ENCODE measurements around the gene PSMA6. TPM values are rescaled to one million over a fixed set of nuclear protein-coding genes. Genes with fewer than 3 reads are reported as not detected.
"Not testable (repeated sequence)": the region's sequence is repeated elsewhere in the genome, so short reads cannot be mapped to it uniquely, and the experiment has no call there.

Gene PSMA6
- total and polyA plus RNA-seq, 4 donors, result 91.6 to 174 (median 103) TPM

GRCh38 chr14:35341454-35341750 is 49.2 kb downstream of the PSMA6 start:
- no peaks in the 10 kb centered on the region for H3K27me3 ChIP-seq (ENCODE audit: control insufficient read depth in 1 of 2, insufficient read depth in 2 of 2, low read length in 1 of 2)
- H3K36me3 ChIP-seq (ENCODE audit: control insufficient read depth in 1 of 2, insufficient read depth in 2 of 2, low read length in 1 of 2), result no peaks in the 10 kb centered on the region
- no peaks in the 10 kb centered on the region for H3K9me3 ChIP-seq (ENCODE audit: control insufficient read depth, low read length)
- 11 to 15% methylated on average over 4 of the region's 4 CpGs for WGBS, 2 donors
- DNase-seq (no peak), ATAC-seq (ENCODE audit: low FRiP score) (no peak)
- peak overlapping the region in 1 of 2 donors; percentile 27 for H3K27ac ChIP-seq (ENCODE audit: low read depth in 1 of 2, low read length in 2 of 2)
- no peaks in the 10 kb centered on the region for H3K4me1 ChIP-seq (ENCODE audit: control insufficient read depth in 1 of 2, insufficient read depth in 2 of 2, low read length in 2 of 2)
- no peak overlapping the region for H3K4me3 ChIP-seq (ENCODE audit: low read length in 2 of 2)
- intact Hi-C loops (cut with DNase I), result loop anchor here (2.0 to 5.0 kb wide), 4 partner anchors 46 to 61 kb away; partner anchors contain the start of genes NFKBIA (in 1 of the 2) and PSMA6 (in 1 of the 2)

DNA sequence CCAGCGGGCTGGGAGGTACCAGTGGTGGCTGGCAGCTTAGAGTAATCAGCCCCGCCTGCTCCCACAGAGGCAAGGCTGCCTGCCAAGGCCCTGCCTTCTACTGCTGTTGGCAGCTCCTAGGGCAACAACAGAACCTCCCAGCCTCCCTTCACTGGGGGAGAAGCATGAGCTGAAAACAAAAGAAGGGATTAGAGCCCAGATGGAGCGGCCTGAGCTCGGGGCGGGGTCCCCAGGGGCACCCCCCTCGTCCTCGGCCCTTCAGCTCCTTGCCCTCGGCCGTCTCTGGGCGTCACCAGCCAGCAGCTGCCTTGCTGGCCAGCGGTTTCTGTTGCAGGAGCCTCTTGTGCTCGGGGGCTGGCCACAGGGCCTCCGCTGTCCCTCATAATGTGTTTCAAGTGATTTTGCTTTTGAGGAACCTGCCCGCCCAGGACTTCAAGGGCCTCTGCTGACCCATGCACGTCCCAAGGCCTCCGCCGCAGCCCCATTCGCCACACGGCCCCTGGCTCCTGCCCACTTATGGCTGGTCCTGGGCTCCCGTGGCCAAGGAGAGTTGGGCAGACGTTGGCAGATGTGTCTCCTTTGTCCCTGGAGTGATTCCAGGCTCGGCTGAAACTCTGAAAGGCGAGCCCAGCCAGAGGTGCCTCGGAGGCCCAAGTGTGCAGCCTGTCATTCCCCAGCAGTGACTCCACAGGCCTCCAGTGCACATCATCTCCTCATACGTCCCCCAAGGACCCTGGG is 49.7 kb downstream of the PSMA6 start:
- Histone ChIP-seq H3K4me3 (ENCODE audit: low read length in 2 of 2) (no peak overlapping the region), H3K4me1 (ENCODE audit: control insufficient read depth in 1 of 2, insufficient read depth in 2 of 2, low read length in 2 of 2) (no peaks in the 10 kb centered on the region), H3K27me3 (ENCODE audit: control insufficient read depth in 1 of 2, insufficient read depth in 2 of 2, low read length in 1 of 2) (no peaks in the 10 kb centered on the region), H3K9me3 (ENCODE audit: control insufficient read depth, low read length) (no peaks in the 10 kb centered on the region), H3K36me3 (ENCODE audit: control insufficient read depth in 1 of 2, insufficient read depth in 2 of 2, low read length in 1 of 2) (no peaks in the 10 kb centered on the region), H3K27ac (ENCODE audit: low read depth in 1 of 2, low read length in 2 of 2) (peak overlapping the region; percentile 34 to 59)
- DNase-seq (peak; percentile 98), ATAC-seq (ENCODE audit: low FRiP score) (peak; percentile 94)
- intact Hi-C loops (cut with DNase I), result loop anchor here (2.0 to 5.0 kb wide), 4 partner anchors 45 to 61 kb away; partner anchors contain the start of genes NFKBIA (in 1 of the 2) and PSMA6 (in 1 of the 2)
- WGBS, 2 donors, result 1 to 3% methylated on average over 25 of the region's 25 CpGs

GRCh38 chr14:35342489-35343010 is 50.4 kb downstream of the PSMA6 start:
- no peaks in the 10 kb centered on the region for H3K4me1 ChIP-seq (ENCODE audit: control insufficient read depth in 1 of 2, insufficient read depth in 2 of 2, low read length in 2 of 2)

GRCh38 chr14:35343702-35344101 is 51.5 kb downstream of the PSMA6 start:
- Histone ChIP-seq H3K4me1 (ENCODE audit: control insufficient read depth in 1 of 2, insufficient read depth in 2 of 2, low read length in 2 of 2) (no peaks in the 10 kb centered on the region), H3K4me3 (ENCODE audit: low read length in 2 of 2) (no peak overlapping the region), H3K9me3 (ENCODE audit: control insufficient read depth, low read length) (no peaks in the 10 kb centered on the region), H3K27ac (ENCODE audit: low read depth in 1 of 2, low read length in 2 of 2) (peak overlapping the region in 1 of 2 donors; percentile 26), H3K36me3 (ENCODE audit: control insufficient read depth in 1 of 2, insufficient read depth in 2 of 2, low read length in 1 of 2) (no peaks in the 10 kb centered on the region), H3K27me3 (ENCODE audit: control insufficient read depth in 1 of 2, insufficient read depth in 2 of 2, low read length in 1 of 2) (no peaks in the 10 kb centered on the region)
- DNase-seq (peak in 1 of 2 donors; percentile 24), ATAC-seq (ENCODE audit: low FRiP score) (no peak)
- intact Hi-C loops (cut with DNase I), result loop anchor here (5.0 kb wide), 3 partner anchors 44 to 59 kb away; partner anchors contain the start of genes NFKBIA (in 1 of the 2) and PSMA6 (in 1 of the 2)
- WGBS, 2 donors, result 88 to 90% methylated on average over 7 of the region's 7 CpGs

More at GRCh38 chr14:35342489-35343010, 50.4 kb downstream of the PSMA6 start:
- no peaks in the 10 kb centered on the region for H3K27me3 ChIP-seq (ENCODE audit: control insufficient read depth in 1 of 2, insufficient read depth in 2 of 2, low read length in 1 of 2)
- ATAC-seq (ENCODE audit: low FRiP score), result no peak
- H3K9me3 ChIP-seq (ENCODE audit: control insufficient read depth, low read length), result no peaks in the 10 kb centered on the region
- peak overlapping the region; percentile 34 to 59 for H3K27ac ChIP-seq (ENCODE audit: low read depth in 1 of 2, low read length in 2 of 2)
- intact Hi-C loops (cut with DNase I), result loop anchor here (5.0 kb wide), 3 partner anchors 45 to 60 kb away; partner anchors contain the start of genes NFKBIA (in 1 of the 2) and PSMA6 (in 1 of the 2)
- WGBS, 2 donors, result 23 to 26% methylated on average over 8 of the region's 8 CpGs
- DNase-seq, result no peak
- no peaks in the 10 kb centered on the region for H3K36me3 ChIP-seq (ENCODE audit: control insufficient read depth in 1 of 2, insufficient read depth in 2 of 2, low read length in 1 of 2)
- H3K4me3 ChIP-seq (ENCODE audit: low read length in 2 of 2), result no peak overlapping the region

DNA sequence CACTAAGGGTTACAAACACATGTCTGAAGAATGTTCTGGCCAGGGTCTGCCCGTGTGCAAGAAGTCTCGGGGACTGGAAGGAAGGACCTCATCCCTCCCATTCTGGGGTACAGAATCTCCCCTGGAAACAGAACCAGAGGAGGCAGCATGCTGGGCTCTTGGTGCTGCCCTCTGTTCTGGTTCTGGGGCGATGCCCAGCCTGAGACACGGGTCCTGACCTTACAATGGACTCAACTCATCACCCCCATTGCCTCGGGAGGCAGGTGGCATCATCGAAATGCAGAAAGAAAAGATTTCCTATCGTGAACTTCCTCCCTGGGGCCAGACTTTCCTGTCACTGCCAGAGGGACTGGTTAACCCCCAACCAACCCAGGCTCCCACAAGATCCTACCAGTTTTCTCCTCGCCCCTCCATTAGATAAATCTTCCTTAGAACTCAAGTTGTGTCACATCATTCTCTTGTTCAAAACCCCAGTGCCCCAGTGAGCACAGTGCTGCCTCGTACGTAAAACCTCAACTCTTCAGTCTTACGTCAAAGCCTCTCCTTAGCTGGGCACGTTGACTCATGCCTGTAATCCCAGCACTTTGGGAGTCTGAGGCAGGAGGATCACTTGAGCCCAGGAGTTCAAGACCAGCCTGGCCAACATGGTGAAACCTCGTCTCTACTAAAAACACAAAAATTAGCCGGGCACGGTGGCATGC is 52.1 kb downstream of the PSMA6 start:
- no peak overlapping the region for H3K27ac ChIP-seq (ENCODE audit: low read depth in 1 of 2, low read length in 2 of 2)
- H3K4me3 ChIP-seq (ENCODE audit: low read length in 2 of 2), result no peak overlapping the region
- no peaks in the 10 kb centered on the region for H3K27me3 ChIP-seq (ENCODE audit: control insufficient read depth in 1 of 2, insufficient read depth in 2 of 2, low read length in 1 of 2)
- intact Hi-C loops (cut with DNase I), result loop anchor here (5.0 kb wide), 3 partner anchors 43 to 58 kb away; partner anchors contain the start of genes NFKBIA (in 1 of the 2) and PSMA6 (in 1 of the 2)
- DNase-seq (peak in 1 of 2 donors; percentile 34), ATAC-seq (ENCODE audit: low FRiP score) (no peak)
- no peaks in the 10 kb centered on the region for H3K9me3 ChIP-seq (ENCODE audit: control insufficient read depth, low read length)
- no peaks in the 10 kb centered on the region for H3K36me3 ChIP-seq (ENCODE audit: control insufficient read depth in 1 of 2, insufficient read depth in 2 of 2, low read length in 1 of 2)
- no peaks in the 10 kb centered on the region for H3K4me1 ChIP-seq (ENCODE audit: control insufficient read depth in 1 of 2, insufficient read depth in 2 of 2, low read length in 2 of 2)
- WGBS, 2 donors, result 87 to 92% methylated on average over 15 of the region's 15 CpGs

GRCh38 chr14:35346738-35347322 is 54.6 kb downstream of the PSMA6 start:
- Histone ChIP-seq H3K27me3 (ENCODE audit: control insufficient read depth in 1 of 2, insufficient read depth in 2 of 2, low read length in 1 of 2) (no peaks in the 10 kb centered on the region), H3K4me3 (ENCODE audit: low read length in 2 of 2) (no peak overlapping the region), H3K4me1 (ENCODE audit: control insufficient read depth in 1 of 2, insufficient read depth in 2 of 2, low read length in 2 of 2) (no peaks in the 10 kb centered on the region), H3K9me3 (ENCODE audit: control insufficient read depth, low read length) (no peaks in the 10 kb centered on the region), H3K36me3 (ENCODE audit: control insufficient read depth in 1 of 2, insufficient read depth in 2 of 2, low read length in 1 of 2) (no peaks in the 10 kb centered on the region), H3K27ac (ENCODE audit: low read depth in 1 of 2, low read length in 2 of 2) (no peak overlapping the region)
- intact Hi-C loops (cut with DNase I), result no loop called here
- ATAC-seq (ENCODE audit: low FRiP score) (no peak), DNase-seq (no peak)
- 86 to 88% methylated on average over 11 of the region's 11 CpGs for WGBS, 2 donors

DNA sequence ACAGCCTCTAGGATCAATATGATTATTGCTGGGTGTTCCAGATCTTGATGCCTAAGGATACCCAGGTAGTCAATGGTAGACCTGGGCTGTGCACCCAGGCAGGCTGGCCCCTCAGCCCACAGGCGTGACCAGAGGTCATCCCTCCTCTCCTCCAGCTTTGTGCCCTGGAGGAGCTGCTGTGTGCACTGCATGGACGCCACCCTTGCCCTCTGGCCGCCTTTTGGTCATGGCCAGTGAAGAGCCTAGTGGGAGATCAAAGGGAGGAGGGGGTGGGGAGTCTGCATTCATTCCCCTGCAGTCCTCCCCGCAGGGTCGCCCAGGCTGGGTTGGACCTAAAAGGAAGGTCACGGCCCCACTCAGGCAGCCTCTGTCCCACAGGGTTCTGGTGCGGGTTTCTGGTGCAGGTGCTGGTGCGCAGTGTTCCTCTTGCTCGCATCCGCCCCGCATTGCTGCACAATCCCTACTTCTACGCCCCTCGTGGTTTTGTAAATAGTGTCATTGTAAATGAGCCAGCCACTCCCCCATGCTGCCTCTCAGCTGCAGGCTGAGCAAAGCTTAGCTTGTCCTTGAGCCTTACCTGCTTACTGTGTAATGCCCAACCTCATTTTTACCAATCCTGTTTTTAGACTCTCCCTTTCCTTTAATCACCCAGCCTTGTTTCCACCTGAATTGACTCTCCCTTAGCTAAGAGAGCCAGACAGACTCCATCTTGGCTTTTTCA is 55.3 kb downstream of the PSMA6 start:
- 69 to 77% methylated on average over 13 of the region's 13 CpGs for WGBS, 2 donors
- DNase-seq, result no peak
- no peaks in the 10 kb centered on the region for H3K36me3 ChIP-seq (ENCODE audit: control insufficient read depth in 1 of 2, insufficient read depth in 2 of 2, low read length in 1 of 2)
- no peak overlapping the region for H3K27ac ChIP-seq (ENCODE audit: low read depth in 1 of 2, low read length in 2 of 2)
- H3K4me3 ChIP-seq (ENCODE audit: low read length in 2 of 2), result no peak overlapping the region
- no peaks in the 10 kb centered on the region for H3K4me1 ChIP-seq (ENCODE audit: control insufficient read depth in 1 of 2, insufficient read depth in 2 of 2, low read length in 2 of 2)
- intact Hi-C loops (cut with DNase I), result no loop called here
- no peaks in the 10 kb centered on the region for H3K27me3 ChIP-seq (ENCODE audit: control insufficient read depth in 1 of 2, insufficient read depth in 2 of 2, low read length in 1 of 2)
- H3K9me3 ChIP-seq (ENCODE audit: control insufficient read depth, low read length), result no peaks in the 10 kb centered on the region
- no peak for ATAC-seq (ENCODE audit: low FRiP score)

DNA sequence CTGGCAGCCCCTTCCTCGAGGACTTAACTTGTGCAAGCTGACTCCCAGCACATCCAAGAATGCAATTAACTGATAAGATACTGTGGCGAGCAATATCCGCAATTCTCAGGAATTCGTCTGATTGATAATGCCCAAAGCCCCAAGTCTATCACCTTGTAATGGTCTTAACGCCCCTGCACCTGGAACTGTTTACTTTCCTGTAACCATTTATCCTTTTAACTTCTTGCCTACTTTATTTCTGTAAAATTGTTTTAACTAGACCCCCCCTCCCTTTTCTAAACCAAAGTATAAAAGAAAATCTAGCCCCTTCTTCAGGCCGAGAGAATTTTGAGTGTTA is 55.8 kb downstream of the PSMA6 start:
- H3K27ac ChIP-seq (ENCODE audit: low read depth in 1 of 2, low read length in 2 of 2); H3K4me1 ChIP-seq (ENCODE audit: control insufficient read depth in 1 of 2, insufficient read depth in 2 of 2, low read length in 2 of 2); intact Hi-C loops (cut with DNase I); H3K9me3 ChIP-seq (ENCODE audit: control insufficient read depth, low read length); H3K4me3 ChIP-seq (ENCODE audit: low read length in 2 of 2); H3K36me3 ChIP-seq (ENCODE audit: control insufficient read depth in 1 of 2, insufficient read depth in 2 of 2, low read length in 1 of 2); ATAC-seq (ENCODE audit: low FRiP score); DNase-seq; H3K27me3 ChIP-seq (ENCODE audit: control insufficient read depth in 1 of 2, insufficient read depth in 2 of 2, low read length in 1 of 2): not testable (repeated sequence)
- 68 to 76% methylated on average over 5 to 6 of the region's 6 CpGs for WGBS, 2 donors

Data from aorta (tissue), 5 donors.